Measurements from ENCODE around the gene DENND1B.

DNA sequence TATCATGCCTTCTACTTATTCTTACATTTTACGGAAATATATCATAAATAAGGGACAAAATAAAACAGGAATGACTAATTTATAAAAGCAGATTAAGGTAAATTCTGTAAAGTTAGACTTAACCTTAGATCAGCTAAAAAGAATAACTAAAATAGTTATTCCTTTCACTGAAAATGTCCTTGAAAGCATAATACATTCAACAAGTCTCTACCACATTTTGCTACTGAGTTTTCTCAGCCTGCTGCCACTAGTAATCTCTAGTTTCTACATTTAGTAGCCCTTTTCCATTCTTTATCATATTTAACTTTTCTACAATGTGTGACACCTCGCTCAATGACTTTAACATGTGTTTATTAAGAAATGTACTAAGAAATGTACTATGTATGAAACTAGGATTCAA, 89.0 kb downstream of the DENND1B start:
- no peak for TF ChIP-seq RXRA (IDR thresholded peaks at IDR 0.05)
- TF ChIP-seq, protein P1, sequence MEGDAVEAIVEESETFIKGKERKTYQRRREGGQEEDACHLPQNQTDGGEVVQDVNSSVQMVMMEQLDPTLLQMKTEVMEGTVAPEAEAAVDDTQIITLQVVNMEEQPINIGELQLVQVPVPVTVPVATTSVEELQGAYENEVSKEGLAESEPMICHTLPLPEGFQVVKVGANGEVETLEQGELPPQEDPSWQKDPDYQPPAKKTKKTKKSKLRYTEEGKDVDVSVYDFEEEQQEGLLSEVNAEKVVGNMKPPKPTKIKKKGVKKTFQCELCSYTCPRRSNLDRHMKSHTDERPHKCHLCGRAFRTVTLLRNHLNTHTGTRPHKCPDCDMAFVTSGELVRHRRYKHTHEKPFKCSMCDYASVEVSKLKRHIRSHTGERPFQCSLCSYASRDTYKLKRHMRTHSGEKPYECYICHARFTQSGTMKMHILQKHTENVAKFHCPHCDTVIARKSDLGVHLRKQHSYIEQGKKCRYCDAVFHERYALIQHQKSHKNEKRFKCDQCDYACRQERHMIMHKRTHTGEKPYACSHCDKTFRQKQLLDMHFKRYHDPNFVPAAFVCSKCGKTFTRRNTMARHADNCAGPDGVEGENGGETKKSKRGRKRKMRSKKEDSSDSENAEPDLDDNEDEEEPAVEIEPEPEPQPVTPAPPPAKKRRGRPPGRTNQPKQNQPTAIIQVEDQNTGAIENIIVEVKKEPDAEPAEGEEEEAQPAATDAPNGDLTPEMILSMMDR (IDR thresholded peaks at IDR 0.05; ENCODE audit: low read depth, low read length, missing input control) = no peak
- no peak for TF ChIP-seq TAF1 (conservative IDR thresholded peaks at IDR 0.05)
- no peak for TF ChIP-seq NR2F2 (IDR thresholded peaks at IDR 0.05)
- TF ChIP-seq EGR1 (IDR thresholded peaks at IDR 0.05; ENCODE audit: low read depth in 2 of 2) = no peak
- TF ChIP-seq SP1 (IDR thresholded peaks at IDR 0.05) = no peak
- TF ChIP-seq, protein P2, sequence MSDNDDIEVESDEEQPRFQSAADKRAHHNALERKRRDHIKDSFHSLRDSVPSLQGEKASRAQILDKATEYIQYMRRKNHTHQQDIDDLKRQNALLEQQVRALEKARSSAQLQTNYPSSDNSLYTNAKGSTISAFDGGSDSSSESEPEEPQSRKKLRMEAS (IDR thresholded peaks at IDR 0.05) = no peak

All from liver (tissue), 3 donors.